Measurements from ENCODE around the gene MISP.

DNA sequence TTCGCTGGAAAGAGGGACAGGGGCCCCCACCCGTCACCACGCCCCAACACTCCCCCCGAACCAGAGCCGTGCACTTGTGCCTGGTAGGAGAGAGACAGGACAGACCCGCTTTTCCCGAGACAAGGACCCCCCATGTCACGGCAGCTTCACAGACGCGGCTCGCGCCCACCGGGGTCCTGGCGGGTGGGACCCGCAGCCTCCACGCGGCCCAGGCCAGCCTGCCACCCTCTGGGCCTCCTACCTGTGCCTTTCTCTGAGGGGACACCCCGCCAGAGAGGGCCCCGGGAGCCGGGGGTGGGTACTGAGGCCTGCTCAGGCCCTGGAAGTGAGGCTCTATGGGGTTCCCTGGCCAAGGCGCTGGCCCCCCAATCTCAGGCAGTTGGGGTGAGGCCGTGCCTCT lies 4.0 kb upstream of the MISP start:
- TF ChIP-seq, protein P1, sequence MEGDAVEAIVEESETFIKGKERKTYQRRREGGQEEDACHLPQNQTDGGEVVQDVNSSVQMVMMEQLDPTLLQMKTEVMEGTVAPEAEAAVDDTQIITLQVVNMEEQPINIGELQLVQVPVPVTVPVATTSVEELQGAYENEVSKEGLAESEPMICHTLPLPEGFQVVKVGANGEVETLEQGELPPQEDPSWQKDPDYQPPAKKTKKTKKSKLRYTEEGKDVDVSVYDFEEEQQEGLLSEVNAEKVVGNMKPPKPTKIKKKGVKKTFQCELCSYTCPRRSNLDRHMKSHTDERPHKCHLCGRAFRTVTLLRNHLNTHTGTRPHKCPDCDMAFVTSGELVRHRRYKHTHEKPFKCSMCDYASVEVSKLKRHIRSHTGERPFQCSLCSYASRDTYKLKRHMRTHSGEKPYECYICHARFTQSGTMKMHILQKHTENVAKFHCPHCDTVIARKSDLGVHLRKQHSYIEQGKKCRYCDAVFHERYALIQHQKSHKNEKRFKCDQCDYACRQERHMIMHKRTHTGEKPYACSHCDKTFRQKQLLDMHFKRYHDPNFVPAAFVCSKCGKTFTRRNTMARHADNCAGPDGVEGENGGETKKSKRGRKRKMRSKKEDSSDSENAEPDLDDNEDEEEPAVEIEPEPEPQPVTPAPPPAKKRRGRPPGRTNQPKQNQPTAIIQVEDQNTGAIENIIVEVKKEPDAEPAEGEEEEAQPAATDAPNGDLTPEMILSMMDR (conservative IDR thresholded peaks at IDR 0.05): no peak
- no peak for TF ChIP-seq ZFX (IDR thresholded peaks at IDR 0.05)

Data from C4-2B (cell line).